NT2/D1 (cell line): Measurements from ENCODE around the gene AKAP6.
A peak's percentile ranks its signal among the peaks of the same experiment; 100 is the strongest.
"Not testable (repeated sequence)": the region's sequence is repeated elsewhere in the genome, so short reads cannot be mapped to it uniquely, and the experiment has no call there.

ENCODE experiments used
- DNase-seq: peaks from one replicate; pipeline ENCODE4 v3.0.0-alpha.2; 2011; ENCODE audit warnings: low read depth, low spot score
- H3K27me3 ChIP-seq: 2 replicates; pipeline ENCODE4 v1.6.0; 2011; ENCODE audit warnings: mild to moderate bottlenecking; ENCODE audit not compliant: insufficient read length, insufficient read depth
- H3K36me3 ChIP-seq: 2 replicates; pipeline ENCODE4 v1.6.1; 2011; ENCODE audit warnings: mild to moderate bottlenecking, low read length, mixed read lengths; ENCODE audit not compliant: insufficient read depth, insufficient read length
- H3K4me1 ChIP-seq: 2 replicates; pipeline ENCODE4 v1.5.1; 2011; ENCODE audit not compliant: insufficient read depth, insufficient read length
- H3K4me3 ChIP-seq: 2 replicates; pipeline ENCODE4 v1.5.1; 2011; ENCODE audit warnings: low read depth; ENCODE audit not compliant: insufficient read length
- H3K9ac ChIP-seq: 2 replicates; pipeline ENCODE4 v1.6.0; 2011; ENCODE audit warnings: low read depth; ENCODE audit not compliant: insufficient read length
- H3K9me3 ChIP-seq: 2 replicates; pipeline ENCODE4 v1.5.1; 2011; ENCODE audit warnings: mild to moderate bottlenecking, low read length; ENCODE audit not compliant: insufficient read depth
- SUZ12 ChIP-seq: IDR thresholded peaks from 2 replicates; pipeline ENCODE4 v1.6.1; 2011; ENCODE audit not compliant: insufficient read length, insufficient read depth; ENCODE audit errors: extremely low read depth
- YY1 ChIP-seq: IDR thresholded peaks from 2 replicates; pipeline ENCODE4 v1.6.1; 2011; ENCODE audit not compliant: insufficient read length, insufficient read depth
- ZNF274 ChIP-seq: IDR thresholded peaks from 2 replicates; pipeline ENCODE4 v1.6.1; 2011; ENCODE audit warnings: mild to moderate bottlenecking, low read depth, low read length

The AKAP6 gene

DNA sequence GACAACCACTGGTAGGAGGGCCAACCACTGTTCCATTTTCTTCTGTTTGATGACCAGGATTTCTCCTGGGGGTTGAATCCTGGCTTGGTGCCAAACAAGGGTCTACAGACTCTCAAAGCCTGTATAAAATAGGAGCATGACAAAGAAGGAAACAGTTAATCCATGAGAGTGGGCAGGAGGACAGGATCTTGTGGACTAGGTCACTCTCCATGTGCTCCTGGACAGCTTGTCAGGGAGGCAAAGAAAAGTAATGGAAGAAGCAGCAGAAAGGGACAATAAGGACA, 243.7 kb downstream of the AKAP6 start:
- H3K9ac ChIP-seq, result no peak overlapping the region
- H3K36me3 ChIP-seq, result no peaks in the 10 kb centered on the region
- no peaks in the 10 kb centered on the region for H3K9me3 ChIP-seq
- DNase-seq, result no peak
- no peaks in the 10 kb centered on the region for H3K27me3 ChIP-seq
- no peaks in the 10 kb centered on the region for H3K4me1 ChIP-seq
- TF ChIP-seq YY1, result no peak
- no peak for TF ChIP-seq ZNF274
- TF ChIP-seq SUZ12, result no peak
- no peak overlapping the region for H3K4me3 ChIP-seq

- H3K9ac ChIP-seq, result no peak overlapping the region
- H3K4me1 ChIP-seq, result no peaks in the 10 kb centered on the region
- H3K4me3 ChIP-seq, result no peak overlapping the region
- no peak for DNase-seq
- H3K27me3 ChIP-seq, result no peaks in the 10 kb centered on the region
- no peaks in the 10 kb centered on the region for H3K36me3 ChIP-seq
- H3K9me3 ChIP-seq, result no peaks in the 10 kb centered on the region
- TF ChIP-seq YY1 (no peak), SUZ12 (no peak), ZNF274 (no peak)
Observed at GRCh38 chr14:32574269-32574668, 245.2 kb downstream of the AKAP6 start.

DNA sequence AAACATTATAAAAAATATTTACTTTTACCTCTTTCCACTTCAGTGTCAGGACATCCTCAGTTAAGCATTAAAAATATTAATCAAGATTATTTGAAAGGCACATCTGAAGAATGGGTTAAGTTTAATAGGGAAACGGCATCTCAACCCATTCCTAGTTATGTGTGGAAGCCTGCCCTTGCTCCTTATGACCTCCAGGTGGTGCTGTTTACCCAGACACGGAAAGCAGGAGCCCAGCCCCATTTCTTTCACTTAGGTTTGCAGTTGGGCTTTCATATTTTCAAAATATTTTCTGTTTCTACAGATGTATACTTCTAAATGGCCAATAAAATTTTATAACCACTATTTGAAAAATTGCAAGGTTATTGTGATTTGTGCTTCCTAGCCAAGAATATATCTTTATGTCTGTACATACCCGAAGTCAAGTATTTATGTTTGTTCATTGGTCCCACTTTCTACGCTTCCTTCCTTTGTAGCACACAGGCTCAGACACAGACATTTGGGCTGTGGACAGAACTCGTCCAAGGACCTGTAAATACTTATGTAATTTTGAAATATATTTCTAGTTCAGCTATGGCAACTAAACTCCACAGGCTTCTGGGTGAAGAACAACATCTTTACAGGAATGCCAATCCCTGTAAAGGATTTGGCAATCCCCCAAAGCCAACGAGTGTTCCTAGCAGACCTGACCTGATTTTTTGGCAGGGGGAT, 247.1 kb downstream of the AKAP6 start:
- Histone ChIP-seq H3K9me3 (no peaks in the 10 kb centered on the region), H3K36me3 (no peaks in the 10 kb centered on the region), H3K4me1 (no peaks in the 10 kb centered on the region), H3K4me3 (no peak overlapping the region), H3K9ac (no peak overlapping the region), H3K27me3 (no peaks in the 10 kb centered on the region)
- peak; percentile 23 for DNase-seq
- TF ChIP-seq ZNF274 (no peak), SUZ12 (no peak), YY1 (no peak)

GRCh38 chr14:32576977-32577376, 247.9 kb downstream of the AKAP6 start:
- DNase-seq, result no peak
- Histone ChIP-seq H3K9ac (no peak overlapping the region), H3K4me1 (no peaks in the 10 kb centered on the region), H3K4me3 (no peak overlapping the region), H3K27me3 (no peaks in the 10 kb centered on the region), H3K36me3 (no peaks in the 10 kb centered on the region), H3K9me3 (no peaks in the 10 kb centered on the region)
- TF ChIP-seq SUZ12, result no peak
- TF ChIP-seq ZNF274, result no peak
- TF ChIP-seq YY1, result no peak

DNA sequence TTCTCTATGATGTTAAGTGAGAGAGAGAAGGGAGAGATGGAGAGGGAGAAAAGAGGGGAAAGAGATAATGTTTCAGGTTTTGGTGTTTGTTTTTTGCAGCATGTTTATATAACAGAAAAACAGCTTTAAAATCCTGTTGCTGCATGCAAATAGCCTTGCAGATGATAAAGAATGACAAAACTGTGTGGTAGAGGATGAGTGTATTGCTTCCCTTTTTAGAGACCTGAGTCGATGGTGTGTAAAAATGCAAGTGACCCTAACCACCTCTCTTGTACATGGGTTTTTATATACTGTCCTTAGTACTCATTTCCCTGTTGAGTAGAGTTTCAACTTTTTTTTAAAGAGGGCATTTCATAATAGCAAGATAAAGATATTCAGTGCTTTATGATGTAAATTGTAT, 249.1 kb downstream of the AKAP6 start:
- TF ChIP-seq YY1 (no peak), ZNF274 (no peak), SUZ12 (no peak)
- no peaks in the 10 kb centered on the region for H3K36me3 ChIP-seq
- no peak overlapping the region for H3K4me3 ChIP-seq
- H3K4me1 ChIP-seq, result no peaks in the 10 kb centered on the region
- no peak for DNase-seq
- no peak overlapping the region for H3K9ac ChIP-seq
- H3K27me3 ChIP-seq, result no peaks in the 10 kb centered on the region
- H3K9me3 ChIP-seq, result no peaks in the 10 kb centered on the region

GRCh38 chr14:32583427-32583826, 254.3 kb downstream of the AKAP6 start:
- not testable (repeated sequence) for H3K4me3 ChIP-seq, H3K27me3 ChIP-seq, H3K4me1 ChIP-seq, H3K36me3 ChIP-seq, H3K9ac ChIP-seq, DNase-seq
- peaks cover 15% of the 10 kb centered on the region; the same call in 1 of the 2 replicates for H3K9me3 ChIP-seq

GRCh38 chr14:32584079-32584478, 255.0 kb downstream of the AKAP6 start:
- peaks cover 15% of the 10 kb centered on the region; the same call in 1 of the 2 replicates for H3K9me3 ChIP-seq
- no peaks in the 10 kb centered on the region for H3K27me3 ChIP-seq
- TF ChIP-seq ZNF274, result no peak
- no peak for TF ChIP-seq SUZ12
- TF ChIP-seq YY1, result no peak
- no peak overlapping the region for H3K9ac ChIP-seq
- no peak overlapping the region for H3K4me3 ChIP-seq
- no peak for DNase-seq
- H3K36me3 ChIP-seq, result no peaks in the 10 kb centered on the region
- no peaks in the 10 kb centered on the region for H3K4me1 ChIP-seq
